Measurements from ENCODE around the gene ARID1B. TPM values are rescaled to one million over a fixed set of nuclear protein-coding genes. Genes with fewer than 3 reads are reported as not detected.

The ARID1B gene
- total RNA-seq, 2 experiments from 2014 or later = 90.1 to 164 TPM

- peaks cover 31% of the 10 kb centered on the region for H4K20me1 ChIP-seq (ENCODE audit: insufficient read depth, low read length)
- H3K4me3 ChIP-seq (ENCODE audit: low read depth, low read length, poor library complexity, severe bottlenecking) = no peak overlapping the region
- H3K36me3 ChIP-seq (ENCODE audit: insufficient read depth, low read length) = peaks cover 3% of the 10 kb centered on the region; the same call in 1 of the 2 replicates
- no peak for DNase-seq (ENCODE audit: low spot score)
- CTCF ChIA-PET (ENCODE audit: unreplicated experiment) = no interaction called here
- no peak for TF ChIP-seq CTCF (conservative IDR thresholded peaks at IDR 0.05; ENCODE audit: low read length)
- TF ChIP-seq EZH2phosphoT487 (IDR thresholded peaks at IDR 0.05; ENCODE audit: borderline replicate concordance, low read depth, low read length) = no peak
- no TSS peak for BruUV-seq (replicated peaks)
- H3K27ac ChIP-seq (ENCODE audit: low read depth, low read length, poor library complexity, severe bottlenecking) = no peak overlapping the region
- POLR2A ChIA-PET = no interaction called here
- intact Hi-C loops (cut with micrococcal nuclease; ENCODE audit: unreplicated experiment) = loop anchor here (10.0 kb wide), 2 partner anchors 295 to 465 kb away; no protein-coding TSS in a partner anchor
- H3K4me2 ChIP-seq (ENCODE audit: low read length) = no peak overlapping the region
- no peaks in the 10 kb centered on the region for H3K9me2 ChIP-seq (ENCODE audit: insufficient read depth, low read length)
- peaks cover 96% of the 10 kb centered on the region for H3K79me2 ChIP-seq (ENCODE audit: insufficient read depth, low read depth, low read length)
- no peaks in the 10 kb centered on the region for H3K9me3 ChIP-seq (ENCODE audit: low read length)
- no peak overlapping the region for H2AFZ ChIP-seq (ENCODE audit: low read length)
- H3K4me1 ChIP-seq (ENCODE audit: insufficient read depth, low read length, poor library complexity, severe bottlenecking) = peaks cover 19% of the 10 kb centered on the region
Observed at GRCh38 chr6:156859686-156860085, 82.5 kb downstream of the ARID1B start.

GRCh38 chr6:156862711-156863110, 85.5 kb downstream of the ARID1B start:
- no peaks in the 10 kb centered on the region for H3K9me3 ChIP-seq (ENCODE audit: low read length)
- ChIA-PET CTCF (ENCODE audit: unreplicated experiment) (no interaction called here), POLR2A (interaction anchor here (1.4 kb wide), 1 partner anchor 40 kb away, joined by 4 read pairs; no protein-coding TSS in a partner anchor)
- H3K4me3 ChIP-seq (ENCODE audit: low read depth, low read length, poor library complexity, severe bottlenecking) = no peak overlapping the region
- H2AFZ ChIP-seq (ENCODE audit: low read length) = no peak overlapping the region
- H3K27ac ChIP-seq (ENCODE audit: low read depth, low read length, poor library complexity, severe bottlenecking) = no peak overlapping the region
- H3K36me3 ChIP-seq (ENCODE audit: insufficient read depth, low read length) = no peaks in the 10 kb centered on the region; the same call in none of the 2 replicates
- intact Hi-C loops (cut with micrococcal nuclease; ENCODE audit: unreplicated experiment) = no loop called here
- no peak for DNase-seq (ENCODE audit: low spot score)
- H4K20me1 ChIP-seq (ENCODE audit: insufficient read depth, low read length) = peaks cover 31% of the 10 kb centered on the region
- TF ChIP-seq CTCF (conservative IDR thresholded peaks at IDR 0.05; ENCODE audit: low read length) (no peak), EZH2phosphoT487 (IDR thresholded peaks at IDR 0.05; ENCODE audit: borderline replicate concordance, low read depth, low read length) (no peak)
- peaks cover 19% of the 10 kb centered on the region for H3K4me1 ChIP-seq (ENCODE audit: insufficient read depth, low read length, poor library complexity, severe bottlenecking)
- H3K4me2 ChIP-seq (ENCODE audit: low read length) = no peak overlapping the region
- no TSS peak for BruUV-seq (replicated peaks)
- no peaks in the 10 kb centered on the region for H3K9me2 ChIP-seq (ENCODE audit: insufficient read depth, low read length)
- peaks cover 96% of the 10 kb centered on the region for H3K79me2 ChIP-seq (ENCODE audit: insufficient read depth, low read depth, low read length)

- Histone ChIP-seq H3K4me2 (ENCODE audit: low read length) (no peak overlapping the region), H2AFZ (ENCODE audit: low read length) (no peak overlapping the region), H3K4me3 (ENCODE audit: low read depth, low read length, poor library complexity, severe bottlenecking) (no peak overlapping the region), H3K9me2 (ENCODE audit: insufficient read depth, low read length) (no peaks in the 10 kb centered on the region), H3K27ac (ENCODE audit: low read depth, low read length, poor library complexity, severe bottlenecking) (no peak overlapping the region), H4K20me1 (ENCODE audit: insufficient read depth, low read length) (peaks cover 31% of the 10 kb centered on the region), H3K36me3 (ENCODE audit: insufficient read depth, low read length) (no peaks in the 10 kb centered on the region; the same call in 1 of the 2 replicates), H3K4me1 (ENCODE audit: insufficient read depth, low read length, poor library complexity, severe bottlenecking) (peaks cover 19% of the 10 kb centered on the region), H3K79me2 (ENCODE audit: insufficient read depth, low read depth, low read length) (peaks cover 96% of the 10 kb centered on the region), H3K9me3 (ENCODE audit: low read length) (no peaks in the 10 kb centered on the region)
- intact Hi-C loops (cut with micrococcal nuclease; ENCODE audit: unreplicated experiment) = no loop called here
- POLR2A ChIA-PET = no interaction called here
- no peak for DNase-seq (ENCODE audit: low spot score)
- BruUV-seq (replicated peaks) = no TSS peak
- TF ChIP-seq CTCF (conservative IDR thresholded peaks at IDR 0.05; ENCODE audit: low read length) (no peak), EZH2phosphoT487 (IDR thresholded peaks at IDR 0.05; ENCODE audit: borderline replicate concordance, low read depth, low read length) (no peak)
- CTCF ChIA-PET (ENCODE audit: unreplicated experiment) = no interaction called here
Observed at GRCh38 chr6:156863504-156863903, 86.3 kb downstream of the ARID1B start.

Measured in OCI-LY7 (cell line).